Measurements from ENCODE around the gene GLRX3.

- no peak for TF ChIP-seq CTCF (IDR thresholded peaks at IDR 0.05)
- no peak for TF ChIP-seq POLR2AphosphoS5 (IDR thresholded peaks at IDR 0.05)
Measured at GRCh38 chr10:130196511-130197487, 60.6 kb downstream of the GLRX3 start.

Data from sigmoid colon (tissue), 4 donors.